ENCODE data around the gene MPZL3. TPM values are rescaled to one million over a fixed set of nuclear protein-coding genes. Genes with fewer than 3 reads are reported as not detected.

The MPZL3 gene
- total RNA-seq, 1 donor from 2014 or later, result 63.5 TPM

GRCh38 chr11:118260353-118260752 is 8.2 kb upstream of the MPZL3 start:
- H3K27ac Mint-ChIP-seq, result no peak overlapping the region
- no peak overlapping the region for H3K4me3 Mint-ChIP-seq
- no peak for DNase-seq (ENCODE audit: low spot score)
- H3K36me3 Mint-ChIP-seq (ENCODE audit: low read depth), result peaks cover 28% of the 10 kb centered on the region
- intact Hi-C loops (cut with micrococcal nuclease), result no loop called here
- peaks cover 2% of the 10 kb centered on the region for H3K27me3 Mint-ChIP-seq (ENCODE audit: insufficient read depth)
- no peaks in the 10 kb centered on the region for H3K9me3 Mint-ChIP-seq
- H3K4me1 Mint-ChIP-seq (ENCODE audit: low read depth), result peaks cover 52% of the 10 kb centered on the region

GRCh38 chr11:118259138-118259537 is 7.0 kb upstream of the MPZL3 start:
- intact Hi-C loops (cut with micrococcal nuclease), result no loop called here
- H3K27ac Mint-ChIP-seq, result no peak overlapping the region
- H3K4me1 Mint-ChIP-seq (ENCODE audit: low read depth), result peaks cover 46% of the 10 kb centered on the region
- no peaks in the 10 kb centered on the region for H3K9me3 Mint-ChIP-seq
- peaks cover 31% of the 10 kb centered on the region for H3K36me3 Mint-ChIP-seq (ENCODE audit: low read depth)
- no peak for DNase-seq (ENCODE audit: low spot score)
- H3K27me3 Mint-ChIP-seq (ENCODE audit: insufficient read depth), result no peaks in the 10 kb centered on the region
- no peak overlapping the region for H3K4me3 Mint-ChIP-seq

GRCh38 chr11:118258410-118258809 is 6.2 kb upstream of the MPZL3 start:
- Mint-ChIP-seq H3K27me3 (ENCODE audit: insufficient read depth) (no peaks in the 10 kb centered on the region), H3K9me3 (no peaks in the 10 kb centered on the region), H3K27ac (no peak overlapping the region), H3K4me3 (no peak overlapping the region), H3K36me3 (ENCODE audit: low read depth) (peaks cover 31% of the 10 kb centered on the region), H3K4me1 (ENCODE audit: low read depth) (peaks cover 39% of the 10 kb centered on the region)
- intact Hi-C loops (cut with micrococcal nuclease), result no loop called here
- DNase-seq (ENCODE audit: low spot score), result no peak

- Mint-ChIP-seq H3K4me1 (ENCODE audit: low read depth) (peaks cover 45% of the 10 kb centered on the region), H3K4me3 (peak overlapping the region; percentile 96), H3K27ac (peak overlapping the region; percentile 97), H3K9me3 (no peaks in the 10 kb centered on the region), H3K27me3 (ENCODE audit: insufficient read depth) (no peaks in the 10 kb centered on the region), H3K36me3 (ENCODE audit: low read depth) (peaks cover 25% of the 10 kb centered on the region)
- DNase-seq (ENCODE audit: low spot score), result no peak
- intact Hi-C loops (cut with micrococcal nuclease), result loop anchor here (1.0 to 2.0 kb wide), 4 partner anchors 11 to 106 kb away; partner anchors contain the start of gene UBE4A
Observed at GRCh38 chr11:118252688-118253087, 523 bp upstream of the MPZL3 start.

- Mint-ChIP-seq H3K4me3 (peak overlapping the region; percentile 40), H3K27me3 (ENCODE audit: insufficient read depth) (no peaks in the 10 kb centered on the region), H3K27ac (peak overlapping the region; percentile 96), H3K4me1 (ENCODE audit: low read depth) (peaks cover 81% of the 10 kb centered on the region), H3K9me3 (no peaks in the 10 kb centered on the region), H3K36me3 (ENCODE audit: low read depth) (peaks cover 34% of the 10 kb centered on the region)
- no peak for DNase-seq (ENCODE audit: low spot score)
- intact Hi-C loops (cut with micrococcal nuclease), result loop anchor here (1.0 kb wide), 2 partner anchors 23 to 45 kb away; no protein-coding TSS in a partner anchor
Observed at GRCh38 chr11:118247041-118247440, 5.1 kb downstream of the MPZL3 start.

GRCh38 chr11:118245936-118246562 is 6.1 kb downstream of the MPZL3 start:
- peak overlapping the region; percentile 70 for H3K27ac Mint-ChIP-seq
- H3K4me3 Mint-ChIP-seq, result peak overlapping the region; percentile 45
- H3K4me1 Mint-ChIP-seq (ENCODE audit: low read depth), result peaks cover 89% of the 10 kb centered on the region
- H3K9me3 Mint-ChIP-seq, result no peaks in the 10 kb centered on the region
- no peaks in the 10 kb centered on the region for H3K27me3 Mint-ChIP-seq (ENCODE audit: insufficient read depth)
- H3K36me3 Mint-ChIP-seq (ENCODE audit: low read depth), result peaks cover 36% of the 10 kb centered on the region
- no peak for DNase-seq (ENCODE audit: low spot score)
- intact Hi-C loops (cut with micrococcal nuclease), result no loop called here

GRCh38 chr11:118243993-118244762 is 8.0 kb downstream of the MPZL3 start:
- intact Hi-C loops (cut with micrococcal nuclease), result loop anchor here (5.0 kb wide), 4 partner anchors 38 to 193 kb away; partner anchors contain the start of gene KMT2A
- H3K4me1 Mint-ChIP-seq (ENCODE audit: low read depth), result peaks cover 90% of the 10 kb centered on the region
- H3K9me3 Mint-ChIP-seq, result no peaks in the 10 kb centered on the region
- H3K27ac Mint-ChIP-seq, result peak overlapping the region; percentile 90
- H3K27me3 Mint-ChIP-seq (ENCODE audit: insufficient read depth), result no peaks in the 10 kb centered on the region
- peak overlapping the region; percentile 20 for H3K4me3 Mint-ChIP-seq
- H3K36me3 Mint-ChIP-seq (ENCODE audit: low read depth), result peaks cover 43% of the 10 kb centered on the region
- DNase-seq (ENCODE audit: low spot score), result no peak

GRCh38 chr11:118243161-118243560 is 9.0 kb downstream of the MPZL3 start:
- intact Hi-C loops (cut with micrococcal nuclease), result loop anchor here (5.0 kb wide), 4 partner anchors 39 to 194 kb away; partner anchors contain the start of gene KMT2A
- peak overlapping the region; percentile 61 for H3K4me3 Mint-ChIP-seq
- H3K4me1 Mint-ChIP-seq (ENCODE audit: low read depth), result peaks cover 94% of the 10 kb centered on the region
- peaks cover 53% of the 10 kb centered on the region for H3K36me3 Mint-ChIP-seq (ENCODE audit: low read depth)
- no peak for DNase-seq (ENCODE audit: low spot score)
- H3K9me3 Mint-ChIP-seq, result no peaks in the 10 kb centered on the region
- H3K27ac Mint-ChIP-seq, result peak overlapping the region; percentile 90
- no peaks in the 10 kb centered on the region for H3K27me3 Mint-ChIP-seq (ENCODE audit: insufficient read depth)

- peaks cover 53% of the 10 kb centered on the region for H3K36me3 Mint-ChIP-seq (ENCODE audit: low read depth)
Observed at GRCh38 chr11:118241764-118242098, 10.4 kb downstream of the MPZL3 start.

GRCh38 chr11:118240999-118241763 is 11.0 kb downstream of the MPZL3 start:
- H3K27me3 Mint-ChIP-seq (ENCODE audit: insufficient read depth), result no peaks in the 10 kb centered on the region
- peak overlapping the region; percentile 99 for H3K27ac Mint-ChIP-seq
- peaks cover 57% of the 10 kb centered on the region for H3K36me3 Mint-ChIP-seq (ENCODE audit: low read depth)
- intact Hi-C loops (cut with micrococcal nuclease), result loop anchor here (1.0 to 5.0 kb wide), 11 partner anchors 9 to 196 kb away; partner anchors contain the start of genes JAML and KMT2A
- peaks cover 89% of the 10 kb centered on the region for H3K4me1 Mint-ChIP-seq (ENCODE audit: low read depth)
- DNase-seq (ENCODE audit: low spot score), result peak; percentile 66
- no peaks in the 10 kb centered on the region for H3K9me3 Mint-ChIP-seq
- H3K4me3 Mint-ChIP-seq, result peak overlapping the region; percentile 83

More at GRCh38 chr11:118241764-118242098, 10.4 kb downstream of the MPZL3 start:
- DNase-seq (ENCODE audit: low spot score), result no peak
- intact Hi-C loops (cut with micrococcal nuclease), result loop anchor here (1.0 to 5.0 kb wide), 11 partner anchors 9 to 196 kb away; partner anchors contain the start of genes JAML and KMT2A
- Mint-ChIP-seq H3K4me3 (peak overlapping the region; percentile 83), H3K27me3 (ENCODE audit: insufficient read depth) (no peaks in the 10 kb centered on the region), H3K4me1 (ENCODE audit: low read depth) (peaks cover 88% of the 10 kb centered on the region), H3K27ac (peak overlapping the region; percentile 99), H3K9me3 (no peaks in the 10 kb centered on the region)

- Mint-ChIP-seq H3K4me3 (peak overlapping the region; percentile 83), H3K27me3 (ENCODE audit: insufficient read depth) (no peaks in the 10 kb centered on the region), H3K36me3 (ENCODE audit: low read depth) (peaks cover 60% of the 10 kb centered on the region), H3K27ac (peak overlapping the region; percentile 99), H3K4me1 (ENCODE audit: low read depth) (peaks cover 87% of the 10 kb centered on the region), H3K9me3 (no peaks in the 10 kb centered on the region)
- intact Hi-C loops (cut with micrococcal nuclease), result loop anchor here (5.0 kb wide), 4 partner anchors 43 to 198 kb away; partner anchors contain the start of gene KMT2A
- DNase-seq (ENCODE audit: low spot score), result no peak
Observed at GRCh38 chr11:118239509-118240205, 12.5 kb downstream of the MPZL3 start.

GRCh38 chr11:118238929-118239328 is 13.2 kb downstream of the MPZL3 start:
- H3K9me3 Mint-ChIP-seq, result no peaks in the 10 kb centered on the region

More at GRCh38 chr11:118238929-118239328, 13.2 kb downstream of the MPZL3 start:
- H3K27me3 Mint-ChIP-seq (ENCODE audit: insufficient read depth), result no peaks in the 10 kb centered on the region
- H3K27ac Mint-ChIP-seq, result peak overlapping the region; percentile 76
- peaks cover 79% of the 10 kb centered on the region for H3K4me1 Mint-ChIP-seq (ENCODE audit: low read depth)
- peaks cover 60% of the 10 kb centered on the region for H3K36me3 Mint-ChIP-seq (ENCODE audit: low read depth)
- H3K4me3 Mint-ChIP-seq, result peak overlapping the region; percentile 83
- no peak for DNase-seq (ENCODE audit: low spot score)
- intact Hi-C loops (cut with micrococcal nuclease), result no loop called here
